HEK293 (cell line): Measurements from ENCODE around the gene THPO.

Source experiments
- TRIM28 ChIP-seq: IDR thresholded peaks from 2 replicates; pipeline ENCODE4 v1.6.1; 2011; ENCODE audit warnings: low read length, control low read depth, borderline replicate concordance
- ZNF664 ChIP-seq: fragments of 450-650 bp; formaldehyde crosslinking; IDR thresholded peaks from 2 replicates; pipeline ENCODE4 v1.5.1; 2016; ENCODE audit warnings: missing biosample characterization, missing genetic modification characterization
- ZSCAN30 ChIP-seq: fragments of 450-650 bp; IDR thresholded peaks from 2 replicates; pipeline ENCODE4 v1.5.1; 2018; ENCODE audit warnings: missing biosample characterization, mild to moderate bottlenecking, missing genetic modification characterization, moderate library complexity
- TF ChIP-seq, protein P1 (sequence below): fragments of 450-650 bp; formaldehyde crosslinking; IDR thresholded peaks from 2 replicates; pipeline ENCODE4 v1.5.1; 2016; ENCODE audit warnings: missing biosample characterization, missing genetic modification characterization
- TF ChIP-seq, protein P2 (sequence below): fragments of 450-650 bp; formaldehyde crosslinking; IDR thresholded peaks from 2 replicates; pipeline ENCODE4 v1.5.1; 2017; ENCODE audit warnings: missing biosample characterization, mild to moderate bottlenecking, missing genetic modification characterization, moderate library complexity
- TF ChIP-seq, protein P3 (sequence below): fragments of 450-650 bp; formaldehyde crosslinking; IDR thresholded peaks from 2 replicates; pipeline ENCODE4 v1.5.1; 2016; ENCODE audit warnings: missing biosample characterization, missing genetic modification characterization

DNA sequence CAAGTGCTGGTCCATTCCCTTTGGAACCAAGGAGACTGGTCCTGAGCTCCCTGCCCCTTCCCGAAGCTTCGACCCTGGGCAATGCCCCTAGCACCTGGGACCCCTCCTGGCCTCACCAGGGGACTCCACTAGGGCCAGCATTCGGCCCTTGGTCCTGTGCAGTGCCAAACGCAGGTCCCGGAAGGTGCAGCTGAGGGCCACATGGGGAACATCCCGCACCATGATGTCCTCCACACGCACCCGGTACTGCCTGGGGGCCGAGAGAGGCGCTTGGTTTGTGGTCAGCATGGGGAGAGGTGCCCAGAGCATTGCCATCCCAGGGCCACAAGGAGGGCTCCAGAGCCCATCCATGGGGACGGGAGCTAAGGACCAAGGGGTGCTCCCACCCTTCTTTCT, 24.5 kb downstream of the THPO start:
- TF ChIP-seq, protein P1, sequence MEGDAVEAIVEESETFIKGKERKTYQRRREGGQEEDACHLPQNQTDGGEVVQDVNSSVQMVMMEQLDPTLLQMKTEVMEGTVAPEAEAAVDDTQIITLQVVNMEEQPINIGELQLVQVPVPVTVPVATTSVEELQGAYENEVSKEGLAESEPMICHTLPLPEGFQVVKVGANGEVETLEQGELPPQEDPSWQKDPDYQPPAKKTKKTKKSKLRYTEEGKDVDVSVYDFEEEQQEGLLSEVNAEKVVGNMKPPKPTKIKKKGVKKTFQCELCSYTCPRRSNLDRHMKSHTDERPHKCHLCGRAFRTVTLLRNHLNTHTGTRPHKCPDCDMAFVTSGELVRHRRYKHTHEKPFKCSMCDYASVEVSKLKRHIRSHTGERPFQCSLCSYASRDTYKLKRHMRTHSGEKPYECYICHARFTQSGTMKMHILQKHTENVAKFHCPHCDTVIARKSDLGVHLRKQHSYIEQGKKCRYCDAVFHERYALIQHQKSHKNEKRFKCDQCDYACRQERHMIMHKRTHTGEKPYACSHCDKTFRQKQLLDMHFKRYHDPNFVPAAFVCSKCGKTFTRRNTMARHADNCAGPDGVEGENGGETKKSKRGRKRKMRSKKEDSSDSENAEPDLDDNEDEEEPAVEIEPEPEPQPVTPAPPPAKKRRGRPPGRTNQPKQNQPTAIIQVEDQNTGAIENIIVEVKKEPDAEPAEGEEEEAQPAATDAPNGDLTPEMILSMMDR (tag by site-specific recombination), result no peak
- TF ChIP-seq, protein P2, sequence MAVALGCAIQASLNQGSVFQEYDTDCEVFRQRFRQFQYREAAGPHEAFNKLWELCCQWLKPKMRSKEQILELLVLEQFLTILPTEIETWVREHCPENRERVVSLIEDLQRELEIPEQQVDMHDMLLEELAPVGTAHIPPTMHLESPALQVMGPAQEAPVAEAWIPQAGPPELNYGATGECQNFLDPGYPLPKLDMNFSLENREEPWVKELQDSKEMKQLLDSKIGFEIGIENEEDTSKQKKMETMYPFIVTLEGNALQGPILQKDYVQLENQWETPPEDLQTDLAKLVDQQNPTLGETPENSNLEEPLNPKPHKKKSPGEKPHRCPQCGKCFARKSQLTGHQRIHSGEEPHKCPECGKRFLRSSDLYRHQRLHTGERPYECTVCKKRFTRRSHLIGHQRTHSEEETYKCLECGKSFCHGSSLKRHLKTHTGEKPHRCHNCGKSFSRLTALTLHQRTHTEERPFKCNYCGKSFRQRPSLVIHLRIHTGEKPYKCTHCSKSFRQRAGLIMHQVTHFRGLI (tag by site-specific recombination), result no peak
- no peak for TF ChIP-seq TRIM28
- TF ChIP-seq ZNF664, result no peak
- no peak for TF ChIP-seq ZSCAN30
- TF ChIP-seq, protein P3, sequence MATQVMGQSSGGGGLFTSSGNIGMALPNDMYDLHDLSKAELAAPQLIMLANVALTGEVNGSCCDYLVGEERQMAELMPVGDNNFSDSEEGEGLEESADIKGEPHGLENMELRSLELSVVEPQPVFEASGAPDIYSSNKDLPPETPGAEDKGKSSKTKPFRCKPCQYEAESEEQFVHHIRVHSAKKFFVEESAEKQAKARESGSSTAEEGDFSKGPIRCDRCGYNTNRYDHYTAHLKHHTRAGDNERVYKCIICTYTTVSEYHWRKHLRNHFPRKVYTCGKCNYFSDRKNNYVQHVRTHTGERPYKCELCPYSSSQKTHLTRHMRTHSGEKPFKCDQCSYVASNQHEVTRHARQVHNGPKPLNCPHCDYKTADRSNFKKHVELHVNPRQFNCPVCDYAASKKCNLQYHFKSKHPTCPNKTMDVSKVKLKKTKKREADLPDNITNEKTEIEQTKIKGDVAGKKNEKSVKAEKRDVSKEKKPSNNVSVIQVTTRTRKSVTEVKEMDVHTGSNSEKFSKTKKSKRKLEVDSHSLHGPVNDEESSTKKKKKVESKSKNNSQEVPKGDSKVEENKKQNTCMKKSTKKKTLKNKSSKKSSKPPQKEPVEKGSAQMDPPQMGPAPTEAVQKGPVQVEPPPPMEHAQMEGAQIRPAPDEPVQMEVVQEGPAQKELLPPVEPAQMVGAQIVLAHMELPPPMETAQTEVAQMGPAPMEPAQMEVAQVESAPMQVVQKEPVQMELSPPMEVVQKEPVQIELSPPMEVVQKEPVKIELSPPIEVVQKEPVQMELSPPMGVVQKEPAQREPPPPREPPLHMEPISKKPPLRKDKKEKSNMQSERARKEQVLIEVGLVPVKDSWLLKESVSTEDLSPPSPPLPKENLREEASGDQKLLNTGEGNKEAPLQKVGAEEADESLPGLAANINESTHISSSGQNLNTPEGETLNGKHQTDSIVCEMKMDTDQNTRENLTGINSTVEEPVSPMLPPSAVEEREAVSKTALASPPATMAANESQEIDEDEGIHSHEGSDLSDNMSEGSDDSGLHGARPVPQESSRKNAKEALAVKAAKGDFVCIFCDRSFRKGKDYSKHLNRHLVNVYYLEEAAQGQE (tag by site-specific recombination), result no peak
